OCI-LY1 (cell line): ENCODE data around the gene FBP2.

ENCODE experiments used
- H2AFZ ChIP-seq: fragments of 200-600 bp; sonication (generic), shearing (Covaris generic); 2 replicates; pipeline ENCODE4 v1.6.0; 2014; ENCODE audit warnings: antibody characterized with exemption, mild to moderate bottlenecking, low read length
- H3F3A ChIP-seq: fragments of 200-600 bp; sonication (generic), shearing (Covaris generic); 2 replicates; pipeline ENCODE4 v1.6.0; 2014; ENCODE audit warnings: mild to moderate bottlenecking, antibody characterized with exemption, low read length, moderate library complexity; ENCODE audit not compliant: insufficient read depth
- H3K27ac ChIP-seq: fragments of 200-600 bp; sonication (generic); 2 replicates; pipeline ENCODE4 v1.5.1; 2014; ENCODE audit warnings: low read length, mixed run types, mild to moderate bottlenecking, low read depth; ENCODE audit not compliant: poor library complexity, severe bottlenecking
- H3K27me3 ChIP-seq: fragments of 200-600 bp; sonication (generic); 2 replicates; pipeline ENCODE4 v1.6.0; 2014; ENCODE audit warnings: antibody characterized with exemption, mild to moderate bottlenecking, low read length, moderate library complexity; ENCODE audit not compliant: insufficient read depth
- H3K36me3 ChIP-seq: fragments of 200-600 bp; sonication (generic); 2 replicates; pipeline ENCODE4 v1.6.1; 2014; ENCODE audit warnings: mild to moderate bottlenecking, antibody characterized with exemption, low read length, moderate library complexity, mixed read lengths; ENCODE audit not compliant: insufficient read depth
- H3K4me1 ChIP-seq: fragments of 200-600 bp; sonication (generic); 2 replicates; pipeline ENCODE4 v1.5.1; 2014; ENCODE audit warnings: mild to moderate bottlenecking, low read length, moderate library complexity; ENCODE audit not compliant: insufficient read depth, severe bottlenecking
- H3K4me2 ChIP-seq: fragments of 200-600 bp; sonication (generic), shearing (Covaris generic); 2 replicates; pipeline ENCODE4 v1.6.1; 2014; ENCODE audit warnings: low read length
- H3K4me3 ChIP-seq: fragments of 200-600 bp; sonication (generic); 2 replicates; pipeline ENCODE4 v1.5.1; 2014; ENCODE audit warnings: low read length, low read depth, mild to moderate bottlenecking, mixed read lengths; ENCODE audit not compliant: poor library complexity, severe bottlenecking
- H3K79me2 ChIP-seq: fragments of 200-600 bp; shearing (Covaris generic); 2 replicates; pipeline ENCODE4 v1.6.1; 2016; ENCODE audit warnings: mixed run types, low read length, mixed read lengths; ENCODE audit not compliant: insufficient read depth
- H3K9ac ChIP-seq: fragments of 200-600 bp; sonication (generic), shearing (Covaris generic); 2 replicates; pipeline ENCODE4 v1.6.1; 2014; ENCODE audit warnings: mild to moderate bottlenecking, low read length, mixed read lengths
- H3K9me2 ChIP-seq: fragments of 200-600 bp; sonication (generic), shearing (Covaris generic); 2 replicates; pipeline ENCODE4 v1.6.1; 2014; ENCODE audit warnings: low read depth, mild to moderate bottlenecking, low read length, mixed read lengths
- H3K9me3 ChIP-seq: fragments of 200-600 bp; shearing (Covaris generic); 2 replicates; pipeline ENCODE4 v1.6.1; 2014; ENCODE audit warnings: low read length, mixed read lengths
- H4K20me1 ChIP-seq: fragments of 200-600 bp; sonication (generic), shearing (Covaris generic); 2 replicates; pipeline ENCODE4 v1.6.0; 2016; ENCODE audit warnings: mild to moderate bottlenecking, low read length; ENCODE audit not compliant: insufficient read depth
- EZH2 ChIP-seq: fragments of 200-600 bp; sonication (generic), shearing (Covaris generic); IDR thresholded peaks from 2 replicates; pipeline ENCODE4 v1.8.0; 2017; ENCODE audit warnings: borderline replicate concordance, mixed run types, mild to moderate bottlenecking, antibody characterized with exemption, low read length, moderate library complexity, mixed read lengths
- TF ChIP-seq, protein P1 (sequence below): fragments of 200-600 bp; sonication (generic), shearing (Covaris generic); IDR thresholded peaks from 2 replicates; pipeline ENCODE4 v1.5.1; 2017; ENCODE audit warnings: mild to moderate bottlenecking, antibody characterized with exemption, low read length, moderate library complexity, mixed read lengths

Gene FBP2

DNA sequence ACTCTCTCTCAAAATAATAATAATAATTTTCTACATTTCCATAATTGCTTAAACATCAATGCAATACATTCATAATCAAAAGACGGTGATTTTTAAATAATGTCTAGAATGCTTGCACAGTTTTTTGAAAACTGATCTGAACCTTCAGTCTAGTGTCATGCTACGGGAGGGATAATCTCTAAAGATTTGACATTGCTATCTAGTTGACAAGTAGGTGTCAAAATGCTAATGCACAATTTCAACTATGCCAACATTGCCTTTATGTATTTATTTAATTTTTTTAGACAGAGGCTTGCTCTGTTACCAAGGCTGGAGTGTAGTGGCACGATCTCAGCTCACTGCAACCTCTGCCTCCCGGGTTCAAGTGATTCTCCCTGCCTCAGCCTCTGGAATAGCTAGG is 54.7 kb downstream of the FBP2 start:
- Histone ChIP-seq H3K4me2 (no peak overlapping the region), H3K9ac (no peak overlapping the region), H3F3A (no peaks in the 10 kb centered on the region), H3K27ac (no peak overlapping the region), H3K4me3 (no peak overlapping the region), H4K20me1 (no peaks in the 10 kb centered on the region), H3K9me2 (no peaks in the 10 kb centered on the region), H3K79me2 (no peaks in the 10 kb centered on the region), H3K9me3 (no peaks in the 10 kb centered on the region), H3K4me1 (no peaks in the 10 kb centered on the region), H3K27me3 (no peaks in the 10 kb centered on the region), H3K36me3 (no peaks in the 10 kb centered on the region), H2AFZ (no peak overlapping the region)
- TF ChIP-seq, protein P1, sequence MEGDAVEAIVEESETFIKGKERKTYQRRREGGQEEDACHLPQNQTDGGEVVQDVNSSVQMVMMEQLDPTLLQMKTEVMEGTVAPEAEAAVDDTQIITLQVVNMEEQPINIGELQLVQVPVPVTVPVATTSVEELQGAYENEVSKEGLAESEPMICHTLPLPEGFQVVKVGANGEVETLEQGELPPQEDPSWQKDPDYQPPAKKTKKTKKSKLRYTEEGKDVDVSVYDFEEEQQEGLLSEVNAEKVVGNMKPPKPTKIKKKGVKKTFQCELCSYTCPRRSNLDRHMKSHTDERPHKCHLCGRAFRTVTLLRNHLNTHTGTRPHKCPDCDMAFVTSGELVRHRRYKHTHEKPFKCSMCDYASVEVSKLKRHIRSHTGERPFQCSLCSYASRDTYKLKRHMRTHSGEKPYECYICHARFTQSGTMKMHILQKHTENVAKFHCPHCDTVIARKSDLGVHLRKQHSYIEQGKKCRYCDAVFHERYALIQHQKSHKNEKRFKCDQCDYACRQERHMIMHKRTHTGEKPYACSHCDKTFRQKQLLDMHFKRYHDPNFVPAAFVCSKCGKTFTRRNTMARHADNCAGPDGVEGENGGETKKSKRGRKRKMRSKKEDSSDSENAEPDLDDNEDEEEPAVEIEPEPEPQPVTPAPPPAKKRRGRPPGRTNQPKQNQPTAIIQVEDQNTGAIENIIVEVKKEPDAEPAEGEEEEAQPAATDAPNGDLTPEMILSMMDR = no peak
- TF ChIP-seq EZH2 = no peak

DNA sequence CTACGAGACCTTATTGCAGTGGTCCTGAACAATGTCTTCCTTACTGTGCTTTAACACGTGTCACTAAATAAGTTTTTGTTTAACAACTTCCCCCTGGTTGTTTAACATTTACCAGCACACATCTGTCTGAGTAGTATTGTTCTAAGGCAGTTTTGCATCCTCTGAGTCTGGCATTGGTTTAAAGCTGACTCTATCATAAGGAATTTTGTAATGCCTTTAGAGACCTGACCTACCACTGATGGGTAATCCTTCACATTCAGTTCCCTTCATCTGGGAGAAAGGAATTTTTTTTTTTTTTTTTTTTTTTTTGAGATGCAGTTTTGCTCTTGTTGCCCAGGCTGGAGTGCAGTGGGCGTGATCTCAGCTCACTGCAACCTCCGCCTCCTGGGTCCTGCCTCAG is 58.7 kb downstream of the FBP2 start:
- no peaks in the 10 kb centered on the region for H3K9me2 ChIP-seq
- no peak overlapping the region for H3K4me3 ChIP-seq
- no peak overlapping the region for H3K9ac ChIP-seq
- H2AFZ ChIP-seq = no peak overlapping the region
- H3K9me3 ChIP-seq = no peaks in the 10 kb centered on the region
- H3K4me1 ChIP-seq = no peaks in the 10 kb centered on the region
- no peaks in the 10 kb centered on the region for H3K79me2 ChIP-seq
- TF ChIP-seq, protein P1 = no peak
- no peak for TF ChIP-seq EZH2
- no peaks in the 10 kb centered on the region for H3K36me3 ChIP-seq
- H4K20me1 ChIP-seq = no peaks in the 10 kb centered on the region
- no peak overlapping the region for H3K27ac ChIP-seq
- no peak overlapping the region for H3K4me2 ChIP-seq
- no peaks in the 10 kb centered on the region for H3F3A ChIP-seq
- no peaks in the 10 kb centered on the region for H3K27me3 ChIP-seq

DNA sequence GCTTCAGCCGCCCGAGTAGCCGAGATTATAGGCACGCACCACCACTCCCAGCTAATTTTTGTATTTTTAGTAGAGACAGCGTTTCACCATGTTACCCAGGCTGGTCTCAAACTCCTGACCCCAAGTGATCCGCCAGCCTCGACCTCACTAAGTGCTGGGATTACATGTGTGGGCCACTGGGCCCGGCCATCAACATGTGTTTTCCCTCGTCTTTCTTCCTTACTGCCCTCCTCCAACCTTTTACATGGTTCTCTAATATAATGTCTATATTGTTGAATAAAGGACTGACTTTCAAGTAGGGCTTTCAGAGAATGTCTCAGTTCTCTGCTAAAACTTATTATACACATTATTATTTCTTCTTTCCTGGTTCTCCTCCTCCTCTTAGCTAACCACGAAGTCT is 60.0 kb downstream of the FBP2 start:
- Histone ChIP-seq H3K9me2 (no peaks in the 10 kb centered on the region), H2AFZ (no peak overlapping the region), H3K36me3 (no peaks in the 10 kb centered on the region), H3K9me3 (no peaks in the 10 kb centered on the region), H3K4me3 (no peak overlapping the region), H4K20me1 (no peaks in the 10 kb centered on the region), H3F3A (no peaks in the 10 kb centered on the region), H3K27ac (no peak overlapping the region), H3K9ac (no peak overlapping the region), H3K4me2 (no peak overlapping the region), H3K79me2 (no peaks in the 10 kb centered on the region), H3K4me1 (no peaks in the 10 kb centered on the region), H3K27me3 (no peaks in the 10 kb centered on the region)
- TF ChIP-seq, protein P1 = no peak
- no peak for TF ChIP-seq EZH2
